Activated T-helper 2 cell treated with anti-CD3 and anti-CD28 coated beads, Interferon-gamma antibody, Interleukin-2, Interleukin-4, amounts not matched to agents 10 μg/mL and 5 μg/mL and 100 μg/mL, durations not matched to agents 14 hours and 24 hours and 36 hours (primary cell): Measurements from ENCODE around the gene PIGS. TPM values are rescaled to one million over a fixed set of nuclear protein-coding genes. Genes with fewer than 3 reads are reported as not detected.

Source experiments
- total RNA-seq: library from RNA; stranded (reverse); gene quantifications from 2 replicates; pipeline ENCODE4 v1.2.3, GENCODE V29; 2022

The PIGS gene
- total RNA-seq, 1 donor from 2014 or later, result 65.1 TPM

Other genes with a start within 250 kb of the PIGS start
- gene IFT20, start 236.1 kb downstream of the PIGS start, total RNA-seq, result 21.1 and 24.1 TPM in 2 replicates
- 31.3 and 32.3 TPM in 2 replicates for gene TNFAIP1, start 235.8 kb downstream of the PIGS start, total RNA-seq
- gene POLDIP2, start 214.0 kb downstream of the PIGS start, total RNA-seq, result 89.7 and 93.2 TPM in 2 replicates
- gene SEBOX, start 206.3 kb downstream of the PIGS start, total RNA-seq, result not detected in 2 replicates
- gene VTN, start 201.2 kb downstream of the PIGS start, total RNA-seq, result 0.23 and 0.50 TPM in 2 replicates
- 35.0 and 35.9 TPM in 2 replicates for gene SARM1, start 199.8 kb downstream of the PIGS start, total RNA-seq
- gene SLC46A1, start 165.3 kb downstream of the PIGS start, total RNA-seq, result 5.3 and 6.9 TPM in 2 replicates
- gene SLC13A2, start 97.9 kb downstream of the PIGS start, total RNA-seq, result not detected in 2 replicates
- not detected in 2 replicates for gene FOXN1, start 65.2 kb downstream of the PIGS start, total RNA-seq
- gene UNC119, start 18.9 kb downstream of the PIGS start, total RNA-seq, result 55.3 and 63.9 TPM in 2 replicates
- 95.0 and 95.7 TPM in 2 replicates for gene ALDOC, start 5.4 kb upstream of the PIGS start, total RNA-seq
- 92.5 and 98.8 TPM in 2 replicates for gene SPAG5, start 27.5 kb upstream of the PIGS start, total RNA-seq
- gene RSKR, start 42.7 kb upstream of the PIGS start, total RNA-seq, result 35.2 and 37.9 TPM in 2 replicates
- gene BLTP2, start 73.6 kb upstream of the PIGS start, total RNA-seq, result 196 and 213 TPM in 2 replicates
- gene SDF2, start 90.4 kb upstream of the PIGS start, total RNA-seq, result 40.3 and 49.2 TPM in 2 replicates
- 97.5 and 102 TPM in 2 replicates for gene SUPT6H, start 90.7 kb upstream of the PIGS start, total RNA-seq
- 7.0 and 7.7 TPM in 2 replicates for gene PROCA1, start 140.4 kb upstream of the PIGS start, total RNA-seq
- gene RAB34, start 146.3 kb upstream of the PIGS start, total RNA-seq, result 19.4 and 21.5 TPM in 2 replicates
- 1,712 and 1,733 TPM in 2 replicates for gene RPL23A, start 148.5 kb upstream of the PIGS start, total RNA-seq
- 8.0 and 8.2 TPM in 2 replicates for gene TLCD1, start 154.7 kb upstream of the PIGS start, total RNA-seq
- 3.6 and 4.2 TPM in 2 replicates for gene NEK8, start 157.3 kb upstream of the PIGS start, total RNA-seq
- 125 and 129 TPM in 2 replicates for gene TRAF4, start 172.5 kb upstream of the PIGS start, total RNA-seq